ENCODE data around the gene SEPTIN6.

SEPTIN6 gene

DNA sequence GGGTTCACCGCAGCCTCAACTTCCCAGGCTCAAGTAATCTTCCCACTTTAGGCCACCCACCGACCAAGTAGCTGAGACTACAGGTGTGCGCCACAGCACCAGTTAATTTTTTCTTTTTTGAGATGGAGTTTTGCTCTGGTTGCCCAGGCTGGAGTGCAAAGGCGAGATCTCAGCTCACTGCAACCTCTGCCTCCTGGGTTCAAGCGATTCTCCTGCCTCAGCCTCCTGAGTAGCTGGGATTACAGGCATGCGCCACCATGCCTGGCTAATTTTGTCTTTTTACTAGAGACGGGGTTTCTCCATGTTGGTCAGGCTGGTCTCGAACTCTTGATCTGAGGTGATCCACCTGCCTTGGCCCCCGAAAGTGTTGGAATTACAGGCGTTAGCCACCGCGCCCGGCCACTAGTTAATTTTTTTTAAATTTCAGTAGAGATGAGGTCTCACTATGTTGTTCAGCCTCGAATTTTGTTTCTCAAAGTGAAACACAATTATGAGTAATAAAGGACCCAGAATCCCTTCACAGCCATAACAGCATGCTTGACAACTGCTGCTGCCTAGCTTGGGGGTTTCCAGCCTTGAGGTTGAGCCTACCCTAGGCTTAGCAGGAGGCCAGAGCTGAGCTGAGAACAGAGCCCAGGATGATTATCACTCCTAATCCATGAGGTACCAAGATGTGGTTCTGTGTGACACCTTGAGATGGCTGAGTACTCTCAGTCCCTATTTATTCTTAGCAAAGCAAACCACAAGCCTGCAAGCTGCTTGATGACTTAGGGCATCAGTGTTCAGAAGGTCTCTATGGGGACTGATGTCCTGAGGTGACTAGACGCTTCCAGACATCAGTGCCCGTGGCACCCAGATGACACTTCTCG is 45.2 kb downstream of the SEPTIN6 start:
- DNase-seq = no peak

DNA sequence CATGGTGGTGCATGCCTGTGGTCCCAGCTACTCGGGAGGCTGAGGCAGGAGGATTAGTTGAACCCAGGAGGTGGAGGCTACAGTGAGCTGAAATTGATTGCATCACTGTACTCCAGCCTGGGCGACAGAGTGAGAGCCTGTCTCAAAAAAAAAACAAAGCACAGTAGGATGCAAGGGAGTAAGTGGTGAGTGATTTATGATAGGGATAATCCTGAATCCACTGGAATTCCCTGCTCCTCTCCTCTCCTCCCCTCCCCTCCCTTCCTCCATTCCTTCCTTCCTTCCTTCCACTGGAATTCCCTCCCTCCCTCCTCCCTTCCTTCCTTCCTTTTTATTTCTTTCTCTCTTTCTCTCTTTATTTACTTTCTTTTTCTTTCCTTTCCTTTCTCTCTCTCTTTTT is 45.9 kb downstream of the SEPTIN6 start:
- no peak for DNase-seq

DNA sequence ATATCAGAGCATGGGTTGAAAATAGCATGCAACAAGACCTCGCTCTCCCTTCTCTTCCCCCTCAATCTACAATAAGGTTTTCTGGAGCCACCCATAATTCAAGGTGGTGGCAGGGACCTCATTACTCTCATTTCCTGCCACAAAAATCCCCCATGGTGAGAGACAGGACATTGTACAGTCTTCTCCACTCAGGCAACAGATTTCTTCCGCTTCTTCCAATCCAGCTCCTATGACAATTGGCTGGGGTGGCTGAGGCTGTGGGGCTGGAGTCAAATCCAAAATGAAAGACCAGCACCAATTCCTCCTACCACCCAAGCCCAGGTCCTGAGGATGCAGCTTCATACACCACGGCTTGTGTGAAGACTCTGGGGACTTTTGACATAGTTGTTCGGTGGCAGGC is 46.5 kb downstream of the SEPTIN6 start:
- no peak for DNase-seq

DNA sequence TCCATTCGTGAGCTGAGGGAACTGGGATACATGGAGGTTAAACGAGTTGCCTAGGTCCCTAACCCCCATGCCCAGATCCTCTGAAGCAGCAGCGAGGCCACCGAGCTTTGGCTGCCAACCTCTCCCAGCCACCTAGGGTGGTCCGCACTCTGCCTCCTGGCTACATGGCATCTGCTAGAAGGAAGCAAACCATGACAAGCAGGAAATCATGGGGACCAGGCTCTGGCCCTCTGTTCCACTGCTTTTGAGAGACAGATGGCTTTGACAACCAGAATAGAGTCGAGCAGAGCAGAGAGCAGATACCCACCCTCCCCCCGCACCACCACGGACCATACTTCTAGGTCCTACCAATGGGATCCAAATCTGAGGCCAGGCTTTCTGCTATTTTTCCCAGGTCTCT is 49.3 kb downstream of the SEPTIN6 start:
- no peak for DNase-seq
